GM19239 (cell line): ENCODE data around the gene MRPL12.
"Not testable (repeated sequence)": the region's sequence is repeated elsewhere in the genome, so short reads cannot be mapped to it uniquely, and the experiment has no call there.

ENCODE experiments used
- DNase-seq: peaks from one replicate; pipeline ENCODE4 v3.0.0; 2011; ENCODE audit warnings: low spot score; ENCODE audit not compliant: insufficient read length
- FAIRE-seq: peaks from 2 replicates; lab custom pipeline; 2011; peaks lifted over from hg19 to GRCh38; lab: Jason Lieb, UNC

The MRPL12 gene

GRCh38 chr17:81737947-81738800 lies 35.0 kb downstream of the MRPL12 start:
- no peak for DNase-seq
- no peak for FAIRE-seq

GRCh38 chr17:81738801-81739393 lies 35.7 kb downstream of the MRPL12 start:
- FAIRE-seq (no peak), DNase-seq (no peak)

- not testable (repeated sequence) for DNase-seq, FAIRE-seq
Measured at GRCh38 chr17:81739593-81739992, 36.4 kb downstream of the MRPL12 start.

GRCh38 chr17:81740395-81740961 lies 37.3 kb downstream of the MRPL12 start:
- FAIRE-seq = no peak
- no peak for DNase-seq

GRCh38 chr17:81741049-81741593 lies 38.0 kb downstream of the MRPL12 start:
- DNase-seq (no peak), FAIRE-seq (no peak)

GRCh38 chr17:81741594-81742452 lies 38.7 kb downstream of the MRPL12 start:
- FAIRE-seq (no peak), DNase-seq (no peak)
